Measurements from ENCODE around the gene PDZK1IP1.
"Not testable (repeated sequence)": the region's sequence is repeated elsewhere in the genome, so short reads cannot be mapped to it uniquely, and the experiment has no call there.

PDZK1IP1 gene

GRCh38 chr1:47143654-47144053 is 46.2 kb downstream of the PDZK1IP1 start:
- peak; percentile 1 for DNase-seq (ENCODE audit: low read depth)

GRCh38 chr1:47140358-47140757 is 49.5 kb downstream of the PDZK1IP1 start:
- not testable (repeated sequence) for H3K4me3 ChIP-seq (replicated peaks; ENCODE audit: low read depth, low read length)

More at GRCh38 chr1:47143654-47144053, 46.2 kb downstream of the PDZK1IP1 start:
- H3K4me3 ChIP-seq (replicated peaks; ENCODE audit: low read depth, low read length) = not testable (repeated sequence)
- TF ChIP-seq CTCF (IDR thresholded peaks at IDR 0.05; ENCODE audit: low read length, missing control alignments) = peak; percentile 34

GRCh38 chr1:47137925-47138615 is 51.8 kb downstream of the PDZK1IP1 start:
- TF ChIP-seq CTCF (IDR thresholded peaks at IDR 0.05; ENCODE audit: low read length, missing control alignments) = no peak
- no peak overlapping the region for H3K4me3 ChIP-seq (replicated peaks; ENCODE audit: low read depth, low read length)
- no peak for DNase-seq (ENCODE audit: low read depth)

More at GRCh38 chr1:47140358-47140757, 49.5 kb downstream of the PDZK1IP1 start:
- not testable (repeated sequence) for DNase-seq (ENCODE audit: low read depth)

GRCh38 chr1:47137198-47137597 is 52.6 kb downstream of the PDZK1IP1 start, which contains the start of gene CYP4A22:
Gene CYP4A22 (plus strand): TSS chr1:47137441. CDS start chr1:47137486, 45 bp downstream.
- no peak for TF ChIP-seq CTCF (IDR thresholded peaks at IDR 0.05; ENCODE audit: low read length, missing control alignments)
- no peak for DNase-seq (ENCODE audit: low read depth)
- no peak within 1 kb of the TSS for H3K4me3 ChIP-seq (replicated peaks; ENCODE audit: low read depth, low read length)
